ENCODE measurements around the gene GPR3.
"Not testable (repeated sequence)": the region's sequence is repeated elsewhere in the genome, so short reads cannot be mapped to it uniquely, and the experiment has no call there.

GPR3 gene

DNA sequence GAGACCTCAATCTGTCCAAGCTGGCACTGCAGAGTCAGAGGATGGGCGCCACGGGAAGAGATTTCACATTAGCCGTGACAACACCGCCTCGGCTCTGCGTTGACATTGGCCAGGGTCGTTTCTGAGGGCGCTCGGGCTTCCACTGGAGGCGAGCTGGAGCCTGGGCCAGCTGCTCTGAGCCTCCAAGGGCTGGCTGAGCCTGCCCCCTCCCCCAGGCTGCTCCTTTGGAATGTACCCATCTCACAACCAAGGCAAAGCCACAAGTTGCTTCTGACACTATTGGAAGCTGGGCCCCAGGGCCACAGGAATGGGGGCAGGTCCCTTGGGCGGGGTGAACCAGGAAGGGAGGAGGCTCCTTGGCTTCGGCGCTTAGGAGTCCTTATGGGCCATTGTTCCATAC, 12.7 kb downstream of the GPR3 start:
- Histone ChIP-seq H3K4me3 (IDR thresholded peaks at IDR 0.05; ENCODE audit: insufficient read depth, low read depth, low read length) (no peak overlapping the region), H3K4me2 (no peak overlapping the region), H2AFZ (ENCODE audit: low read depth) (no peak overlapping the region), H4K20me1 (ENCODE audit: insufficient read depth) (no peaks in the 10 kb centered on the region), H3K4me1 (ENCODE audit: low read depth, poor library complexity, severe bottlenecking) (no peaks in the 10 kb centered on the region), H3K36me3 (ENCODE audit: insufficient read depth) (no peaks in the 10 kb centered on the region), H3K79me2 (ENCODE audit: insufficient read depth, low read depth) (no peaks in the 10 kb centered on the region), H3K27me3 (ENCODE audit: insufficient read depth, low read depth) (no peaks in the 10 kb centered on the region), H3K9ac (no peak overlapping the region), H3K27ac (no peak overlapping the region)
- TF ChIP-seq, protein P1, sequence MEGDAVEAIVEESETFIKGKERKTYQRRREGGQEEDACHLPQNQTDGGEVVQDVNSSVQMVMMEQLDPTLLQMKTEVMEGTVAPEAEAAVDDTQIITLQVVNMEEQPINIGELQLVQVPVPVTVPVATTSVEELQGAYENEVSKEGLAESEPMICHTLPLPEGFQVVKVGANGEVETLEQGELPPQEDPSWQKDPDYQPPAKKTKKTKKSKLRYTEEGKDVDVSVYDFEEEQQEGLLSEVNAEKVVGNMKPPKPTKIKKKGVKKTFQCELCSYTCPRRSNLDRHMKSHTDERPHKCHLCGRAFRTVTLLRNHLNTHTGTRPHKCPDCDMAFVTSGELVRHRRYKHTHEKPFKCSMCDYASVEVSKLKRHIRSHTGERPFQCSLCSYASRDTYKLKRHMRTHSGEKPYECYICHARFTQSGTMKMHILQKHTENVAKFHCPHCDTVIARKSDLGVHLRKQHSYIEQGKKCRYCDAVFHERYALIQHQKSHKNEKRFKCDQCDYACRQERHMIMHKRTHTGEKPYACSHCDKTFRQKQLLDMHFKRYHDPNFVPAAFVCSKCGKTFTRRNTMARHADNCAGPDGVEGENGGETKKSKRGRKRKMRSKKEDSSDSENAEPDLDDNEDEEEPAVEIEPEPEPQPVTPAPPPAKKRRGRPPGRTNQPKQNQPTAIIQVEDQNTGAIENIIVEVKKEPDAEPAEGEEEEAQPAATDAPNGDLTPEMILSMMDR (conservative IDR thresholded peaks at IDR 0.05; ENCODE audit: low read depth, low read length): no peak

DNA sequence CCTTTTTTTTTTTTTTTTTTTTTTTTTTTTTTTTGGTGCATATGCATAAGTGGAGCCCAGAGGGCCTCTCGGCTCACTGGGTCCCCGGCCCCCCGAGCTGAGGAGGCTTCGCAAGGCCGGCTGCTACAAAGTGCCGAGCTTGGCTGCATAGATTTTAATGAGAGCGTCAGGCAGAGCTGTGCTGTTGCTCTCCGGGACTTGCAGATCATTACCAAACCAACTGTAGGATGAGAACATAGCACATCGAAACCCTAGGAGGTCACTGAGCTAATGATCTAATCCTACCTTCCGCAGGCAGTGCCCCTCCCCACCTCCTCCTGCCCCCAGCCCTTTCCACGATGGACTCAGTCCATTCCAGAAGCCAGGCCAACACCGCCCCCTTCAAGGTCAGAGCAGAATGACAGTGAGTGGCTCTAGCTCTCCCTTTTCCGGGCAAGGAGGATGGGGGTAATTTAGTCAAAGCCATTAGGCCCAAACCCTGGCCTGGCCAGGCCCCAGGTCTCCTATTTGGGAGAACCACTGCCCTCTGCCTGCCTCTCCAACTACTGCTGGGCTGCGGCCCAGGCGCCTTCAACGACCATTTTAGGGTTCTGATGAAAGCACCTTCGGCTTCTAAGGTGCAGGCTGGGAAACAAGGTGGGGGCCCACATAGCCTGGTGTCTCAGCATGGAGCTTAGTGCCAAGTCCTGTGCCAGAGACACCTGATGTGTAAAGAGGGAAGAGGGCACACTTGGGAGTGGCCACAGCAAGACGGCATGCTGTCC, 13.4 kb downstream of the GPR3 start:
- not testable (repeated sequence) for H3K27ac ChIP-seq

DNA sequence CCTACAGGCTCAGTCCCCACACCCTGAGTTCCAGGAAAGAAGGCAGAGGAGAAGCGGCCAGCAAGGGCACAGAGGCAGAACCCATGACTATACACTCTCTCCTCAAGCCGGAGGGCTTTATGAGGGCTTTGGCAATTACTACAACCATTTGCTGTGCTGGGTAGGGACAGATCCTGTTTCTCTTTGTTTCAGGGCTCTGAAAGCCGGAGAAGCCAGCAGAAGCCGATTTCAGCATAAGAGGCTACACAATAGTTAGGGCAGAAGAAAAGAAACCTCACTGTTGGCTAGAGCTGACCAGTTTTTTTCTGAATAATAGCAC, 13.9 kb downstream of the GPR3 start:
- H3K36me3 ChIP-seq (ENCODE audit: insufficient read depth): no peaks in the 10 kb centered on the region
- no peaks in the 10 kb centered on the region for H3K27me3 ChIP-seq (ENCODE audit: insufficient read depth, low read depth)
- H4K20me1 ChIP-seq (ENCODE audit: insufficient read depth): no peaks in the 10 kb centered on the region
- no peak overlapping the region for H3K4me3 ChIP-seq (IDR thresholded peaks at IDR 0.05; ENCODE audit: insufficient read depth, low read depth, low read length)
- H3K79me2 ChIP-seq (ENCODE audit: insufficient read depth, low read depth): no peaks in the 10 kb centered on the region
- no peak overlapping the region for H3K4me2 ChIP-seq
- no peak overlapping the region for H3K27ac ChIP-seq
- no peaks in the 10 kb centered on the region for H3K4me1 ChIP-seq (ENCODE audit: low read depth, poor library complexity, severe bottlenecking)
- H3K9ac ChIP-seq: no peak overlapping the region
- TF ChIP-seq, protein P1 (conservative IDR thresholded peaks at IDR 0.05; ENCODE audit: low read depth, low read length): no peak
- no peak overlapping the region for H2AFZ ChIP-seq (ENCODE audit: low read depth)

More for the DNA sequence above, 13.4 kb downstream of the GPR3 start:
- not testable (repeated sequence) for H3K4me3 ChIP-seq (IDR thresholded peaks at IDR 0.05; ENCODE audit: insufficient read depth, low read depth, low read length); H3K4me1 ChIP-seq (ENCODE audit: low read depth, poor library complexity, severe bottlenecking); H3K36me3 ChIP-seq (ENCODE audit: insufficient read depth); H3K4me2 ChIP-seq; H3K9ac ChIP-seq; H2AFZ ChIP-seq (ENCODE audit: low read depth); H3K27me3 ChIP-seq (ENCODE audit: insufficient read depth, low read depth); H4K20me1 ChIP-seq (ENCODE audit: insufficient read depth); H3K79me2 ChIP-seq (ENCODE audit: insufficient read depth, low read depth)

DNA sequence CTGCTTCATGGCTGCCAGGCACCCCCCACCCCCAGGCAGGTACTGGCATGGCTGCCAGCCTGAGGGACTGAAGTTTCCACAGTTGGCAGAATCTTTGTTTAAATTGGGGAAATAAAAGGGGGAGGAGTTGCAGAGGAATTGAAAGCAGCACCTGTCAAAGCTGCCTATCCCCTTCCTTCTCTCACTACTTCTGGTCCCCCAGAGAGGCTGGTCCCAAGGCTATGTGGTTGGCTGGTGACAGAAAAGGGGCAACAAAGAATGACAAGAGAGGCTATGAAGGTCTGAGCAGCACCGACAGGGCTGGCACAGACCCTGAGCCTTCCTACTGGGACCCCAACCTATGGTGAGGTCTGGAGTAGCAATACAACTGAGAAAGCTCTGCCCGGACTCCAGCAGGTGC, 14.4 kb downstream of the GPR3 start:
- not testable (repeated sequence) for H3K4me2 ChIP-seq; H3K79me2 ChIP-seq (ENCODE audit: insufficient read depth, low read depth); H3K4me1 ChIP-seq (ENCODE audit: low read depth, poor library complexity, severe bottlenecking); H3K27me3 ChIP-seq (ENCODE audit: insufficient read depth, low read depth); H2AFZ ChIP-seq (ENCODE audit: low read depth); H3K4me3 ChIP-seq (IDR thresholded peaks at IDR 0.05; ENCODE audit: insufficient read depth, low read depth, low read length); H3K9ac ChIP-seq; H4K20me1 ChIP-seq (ENCODE audit: insufficient read depth); H3K36me3 ChIP-seq (ENCODE audit: insufficient read depth); H3K27ac ChIP-seq

DNA sequence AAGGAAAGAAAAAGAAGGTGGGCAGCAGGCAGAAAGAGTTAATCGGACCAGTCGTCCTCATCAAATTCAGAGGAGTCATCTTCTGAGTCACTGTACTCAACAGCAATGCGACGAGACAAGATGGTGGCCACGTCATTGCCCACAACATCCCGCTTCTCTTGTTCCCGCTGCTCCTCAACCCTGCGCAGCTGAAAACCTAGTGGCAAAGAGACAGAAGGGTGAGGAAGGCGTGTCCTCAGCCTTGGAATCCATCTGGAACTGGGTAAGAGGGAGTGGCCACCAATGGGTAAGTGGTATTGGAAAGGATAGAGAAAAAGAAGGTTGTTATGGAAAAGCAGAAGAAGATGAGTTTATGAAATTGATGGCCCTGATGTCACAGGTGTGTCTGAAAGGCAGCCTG, 15.7 kb downstream of the GPR3 start:
- Histone ChIP-seq H3K4me3 (IDR thresholded peaks at IDR 0.05; ENCODE audit: insufficient read depth, low read depth, low read length) (no peak overlapping the region), H4K20me1 (ENCODE audit: insufficient read depth) (no peaks in the 10 kb centered on the region), H3K4me2 (no peak overlapping the region), H3K79me2 (ENCODE audit: insufficient read depth, low read depth) (no peaks in the 10 kb centered on the region), H2AFZ (ENCODE audit: low read depth) (no peak overlapping the region), H3K27ac (no peak overlapping the region), H3K9ac (no peak overlapping the region), H3K27me3 (ENCODE audit: insufficient read depth, low read depth) (no peaks in the 10 kb centered on the region), H3K36me3 (ENCODE audit: insufficient read depth) (no peaks in the 10 kb centered on the region), H3K4me1 (ENCODE audit: low read depth, poor library complexity, severe bottlenecking) (no peaks in the 10 kb centered on the region)
- TF ChIP-seq, protein P1 (conservative IDR thresholded peaks at IDR 0.05; ENCODE audit: low read depth, low read length): no peak

Data from KMS-11 (cell line).